Measurements from ENCODE around the gene MRPL17. TPM values are rescaled to one million over a fixed set of nuclear protein-coding genes. Genes with fewer than 3 reads are reported as not detected.

Gene MRPL17
- total and polyA plus RNA-seq, 9 of the 15 experiments (the other 6 are each of a cell fraction or from before 2014, with no cell fraction given) = 33.9 to 81.6 (median 43.9) TPM

DNA sequence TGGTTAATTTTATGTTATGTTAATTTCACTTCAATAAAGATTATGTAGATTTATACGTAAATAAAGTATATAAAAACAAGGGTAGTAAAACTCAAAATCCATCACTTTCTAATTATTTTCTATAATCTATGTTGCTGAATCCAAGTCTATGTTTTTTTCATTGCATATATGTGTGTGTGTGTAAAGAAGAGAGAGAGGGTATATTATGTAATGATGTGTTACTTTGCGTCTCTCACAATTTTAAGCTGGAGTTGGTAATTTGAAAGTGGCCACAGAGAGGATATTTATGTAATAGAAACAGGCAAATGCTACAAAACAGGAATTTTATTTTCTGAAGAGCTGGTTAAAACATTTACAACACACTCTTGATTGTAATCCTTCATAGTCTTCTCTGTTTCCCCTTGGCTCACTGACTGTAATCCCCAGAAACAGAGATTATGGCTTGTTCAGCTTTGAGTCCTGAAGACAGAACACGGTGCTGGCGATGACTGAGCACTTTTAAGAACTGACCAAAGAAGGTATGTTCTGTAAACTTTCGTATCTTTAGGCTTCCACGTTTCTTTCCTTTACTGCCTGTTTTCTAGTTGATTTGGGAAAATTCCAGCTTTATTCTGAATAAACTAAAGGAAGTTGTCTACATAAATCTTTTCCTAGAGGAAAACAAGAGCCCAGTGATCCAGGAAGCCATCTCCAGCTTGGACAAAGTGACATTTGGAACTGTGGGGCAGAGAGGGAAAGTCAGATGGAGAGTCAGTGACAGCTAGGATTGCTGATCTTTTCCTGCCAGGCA, 45.0 kb upstream of the MRPL17 start (continued):
- TF ChIP-seq, protein P1, sequence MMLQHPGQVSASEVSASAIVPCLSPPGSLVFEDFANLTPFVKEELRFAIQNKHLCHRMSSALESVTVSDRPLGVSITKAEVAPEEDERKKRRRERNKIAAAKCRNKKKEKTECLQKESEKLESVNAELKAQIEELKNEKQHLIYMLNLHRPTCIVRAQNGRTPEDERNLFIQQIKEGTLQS (IDR thresholded peaks at IDR 0.05) = peak; percentile 25; the same call in 1 of the 2 replicates
- TF ChIP-seq, protein P1 (CRISPR knock-in tag; conservative IDR thresholded peaks at IDR 0.05) = no peak
- TF ChIP-seq MTA3 (IDR thresholded peaks at IDR 0.05; ENCODE audit: borderline replicate concordance) = 0 out of 2 replicates have a peak, but pooled peaks have one; percentile 32
- no peak for TF ChIP-seq ZNF184 (CRISPR knock-in tag; IDR thresholded peaks at IDR 0.05)
- TF ChIP-seq YY1 (IDR thresholded peaks at IDR 0.05; ENCODE audit: borderline replicate concordance in 1 of 3, control insufficient read depth in 1 of 3, extremely low read depth in 1 of 3, insufficient read depth in 3 of 3, insufficient read length in 1 of 3, insufficient replicate concordance in 2 of 3, low read depth in 1 of 3, low read length in 2 of 3) = no peak
- TF ChIP-seq TGIF2 (CRISPR knock-in tag; IDR thresholded peaks at IDR 0.05) = no peak
- TF ChIP-seq FOXJ2 (tag; IDR thresholded peaks at IDR 0.05) = no peak
- peak; percentile 67 for TF ChIP-seq ARID1B (IDR thresholded peaks at IDR 0.05)
- TF ChIP-seq PTBP1 (IDR thresholded peaks at IDR 0.05; ENCODE audit: low read depth, low read length) = no peak
- no peak for TF ChIP-seq XRCC4 (IDR thresholded peaks at IDR 0.05; ENCODE audit: extremely low read depth, insufficient read depth, insufficient read length)
- no peak for TF ChIP-seq ZNF431 (CRISPR knock-in tag; IDR thresholded peaks at IDR 0.05)
- TF ChIP-seq HMGN3 (IDR thresholded peaks at IDR 0.05; ENCODE audit: borderline replicate concordance, extremely low read depth, insufficient read length, low read depth, low read length) = no peak
- TF ChIP-seq TAF15 (IDR thresholded peaks at IDR 0.05; ENCODE audit: low read depth, low read length) = no peak
- 0 out of 2 replicates have a peak, but pooled peaks have one; percentile 54 for TF ChIP-seq DPF2 (IDR thresholded peaks at IDR 0.05)
- TF ChIP-seq HMG20B (CRISPR knock-in tag; IDR thresholded peaks at IDR 0.05) = no peak
- no peak for TF ChIP-seq JUN (IDR thresholded peaks at IDR 0.05; ENCODE audit: borderline replicate concordance, low read depth, low read length)
- TF ChIP-seq JUN (CRISPR knock-in tag; IDR thresholded peaks at IDR 0.05; ENCODE audit: borderline replicate concordance) = no peak
- TF ChIP-seq, protein P2, sequence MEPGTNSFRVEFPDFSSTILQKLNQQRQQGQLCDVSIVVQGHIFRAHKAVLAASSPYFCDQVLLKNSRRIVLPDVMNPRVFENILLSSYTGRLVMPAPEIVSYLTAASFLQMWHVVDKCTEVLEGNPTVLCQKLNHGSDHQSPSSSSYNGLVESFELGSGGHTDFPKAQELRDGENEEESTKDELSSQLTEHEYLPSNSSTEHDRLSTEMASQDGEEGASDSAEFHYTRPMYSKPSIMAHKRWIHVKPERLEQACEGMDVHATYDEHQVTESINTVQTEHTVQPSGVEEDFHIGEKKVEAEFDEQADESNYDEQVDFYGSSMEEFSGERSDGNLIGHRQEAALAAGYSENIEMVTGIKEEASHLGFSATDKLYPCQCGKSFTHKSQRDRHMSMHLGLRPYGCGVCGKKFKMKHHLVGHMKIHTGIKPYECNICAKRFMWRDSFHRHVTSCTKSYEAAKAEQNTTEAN (CRISPR knock-in tag; IDR thresholded peaks at IDR 0.05) = no peak
- peak; percentile 87 for TF ChIP-seq MAFF (IDR thresholded peaks at IDR 0.05; ENCODE audit: low read length)
- TF ChIP-seq CHD2 (IDR thresholded peaks at IDR 0.05; ENCODE audit: low read depth, low read length) = no peak
- no peak for TF ChIP-seq SREBF1 (IDR thresholded peaks at IDR 0.05; ENCODE audit: borderline replicate concordance, low read depth, low read length)
- no peak for TF ChIP-seq ZNF146 (CRISPR knock-in tag; IDR thresholded peaks at IDR 0.05; ENCODE audit: unreplicated experiment)
- peak; percentile 15; the same call in 1 of the 2 replicates for TF ChIP-seq TCF3 (CRISPR knock-in tag; IDR thresholded peaks at IDR 0.05)
- no peak for TF ChIP-seq ZNF23 (CRISPR knock-in tag; IDR thresholded peaks at IDR 0.05)
- no peak for TF ChIP-seq POLR2H (tag; IDR thresholded peaks at IDR 0.05; ENCODE audit: low read depth)
- no peak for TF ChIP-seq ZC3H8 (IDR thresholded peaks at IDR 0.05)
- no peak for TF ChIP-seq ZNF584 (CRISPR knock-in tag; IDR thresholded peaks at IDR 0.05; ENCODE audit: low read depth)
- TF ChIP-seq C11orf30 (IDR thresholded peaks at IDR 0.05; ENCODE audit: low read depth) = peak; percentile 93
- TF ChIP-seq RBFOX2 (IDR thresholded peaks at IDR 0.05; ENCODE audit: low read depth, low read length) = no peak

Measured in K562 (cell line).